Fibroblast of lung (primary cell): ENCODE measurements around the gene ZACN. TPM values are rescaled to one million over a fixed set of nuclear protein-coding genes. Genes with fewer than 3 reads are reported as not detected.

Experiments
- DNase-seq, 2 donors: peaks; one replicate each; pipeline versions ENCODE4 v3.0.0 to v3.0.0-alpha.2; 2010; ENCODE audit warnings: low read depth in 2 of 2
- H2AFZ ChIP-seq: 2 replicates; pipeline ENCODE4 v1.5.1; 2012; ENCODE audit warnings: low read length, control low read depth, inconsistent platforms
- H3K27ac ChIP-seq: 2 replicates; pipeline ENCODE4 v1.5.1; 2011; ENCODE audit warnings: low read length, control low read depth; ENCODE audit not compliant: insufficient read depth
- H3K27me3 ChIP-seq: 2 replicates; pipeline ENCODE4 v1.5.1; 2011; ENCODE audit warnings: mild to moderate bottlenecking, low read length; ENCODE audit not compliant: control insufficient read depth, insufficient read depth
- H3K36me3 ChIP-seq: 2 replicates; pipeline ENCODE4 v1.5.1; 2011; ENCODE audit warnings: low read length; ENCODE audit not compliant: control insufficient read depth, insufficient read depth
- H3K4me1 ChIP-seq: 2 replicates; pipeline ENCODE4 v1.5.1; 2011; ENCODE audit warnings: low read length; ENCODE audit not compliant: control insufficient read depth, insufficient read depth; ENCODE audit errors: extremely low read depth
- H3K4me2 ChIP-seq: 2 replicates; pipeline ENCODE4 v1.5.1; 2011; ENCODE audit warnings: low read length, control low read depth; ENCODE audit not compliant: insufficient read depth; ENCODE audit errors: extremely low read depth
- H3K4me3 ChIP-seq, 4 experiments: fragments of 200-600 bp in 1 of 4; sonication (generic) in 1 of 4; replicated peaks in 1 of 4; 2 replicates each; pipeline ENCODE4 v1.5.1; 2011 to 2016; ENCODE audit warnings: low read length in 4 of 4, low read depth in 3 of 4, mild to moderate bottlenecking in 3 of 4, control low read depth in 2 of 4, inconsistent platforms in 1 of 4, mixed read lengths in 1 of 4; ENCODE audit not compliant: insufficient read depth in 1 of 4; ENCODE audit errors: control extremely low read depth in 1 of 4
- H3K79me2 ChIP-seq: 2 replicates; pipeline ENCODE4 v1.5.1; 2012; ENCODE audit warnings: mild to moderate bottlenecking, low read length, inconsistent platforms; ENCODE audit not compliant: control insufficient read depth, insufficient read depth
- H3K9ac ChIP-seq: 2 replicates; pipeline ENCODE4 v1.5.1; 2011; ENCODE audit warnings: mild to moderate bottlenecking, low read length, control low read depth; ENCODE audit not compliant: insufficient read depth
- H3K9me3 ChIP-seq: 2 replicates; pipeline ENCODE4 v1.5.1; 2012; ENCODE audit warnings: low read depth, low read length; ENCODE audit not compliant: control insufficient read depth, insufficient read depth
- H4K20me1 ChIP-seq: 2 replicates; pipeline ENCODE4 v1.5.1; 2011; ENCODE audit warnings: low read length; ENCODE audit not compliant: control insufficient read depth, insufficient read depth; ENCODE audit errors: extremely low read depth
- CTCF ChIP-seq, 2 donors: IDR thresholded peaks in 1 of 2; conservative IDR thresholded peaks in 1 of 2; 1 replicate in 1 of 2; 2 replicates in 1 of 2; pipeline ENCODE4 v1.5.1; 2011 to 2012; ENCODE audit warnings: low read length in 2 of 2, control low read depth in 1 of 2, inconsistent platforms in 1 of 2, low read depth in 1 of 2, mild to moderate bottlenecking in 1 of 2
- EZH2 ChIP-seq: IDR thresholded peaks from 2 replicates; pipeline ENCODE4 v1.5.1; 2012; ENCODE audit warnings: low read length, control low read depth, mild to moderate bottlenecking; ENCODE audit errors: missing control alignments
- polyA plus RNA-seq, 2 donors: library from polyadenylated mRNA; depleted of rRNA in 1 of 2; stranded (reverse) in 1 of 2; unstranded in 1 of 2; fragments of >200 nt; gene quantifications; 2 replicates each; pipeline ENCODE4 v1.2.1, GENCODE V29; 2011 to 2012; ENCODE audit warnings: missing spikeins in 1 of 2
- total RNA-seq: library from RNA; depleted of rRNA; stranded (reverse); fragments of >200 nt; gene quantifications from 2 replicates; pipeline ENCODE4 v1.2.1, GENCODE V29; 2014

Gene ZACN
- total and polyA plus RNA-seq, 2 donors (not counting 1 experiment from before 2014, with no cell fraction given): not detected

GRCh38 chr17:76088868-76089576, 10.0 kb downstream of the ZACN start:
- H3K4me1 ChIP-seq: no peaks in the 10 kb centered on the region
- no peak for TF ChIP-seq EZH2
- no peak for TF ChIP-seq CTCF (conservative IDR thresholded peaks at IDR 0.05 in 1 of 2, IDR thresholded peaks at IDR 0.05 in 1 of 2; ENCODE audit: low read depth in 1 of 2, low read length in 2 of 2)
- H3K9me3 ChIP-seq: no peaks in the 10 kb centered on the region
- no peak overlapping the region for H2AFZ ChIP-seq
- DNase-seq: no peak
- no peaks in the 10 kb centered on the region for H3K79me2 ChIP-seq
- H3K4me2 ChIP-seq: no peak overlapping the region
- H3K9ac ChIP-seq: no peak overlapping the region
- no peak overlapping the region for H3K27ac ChIP-seq
- H3K4me3 ChIP-seq: no peak overlapping the region
- H3K36me3 ChIP-seq: peaks cover 37% of the 10 kb centered on the region
- H4K20me1 ChIP-seq: no peaks in the 10 kb centered on the region
- no peaks in the 10 kb centered on the region for H3K27me3 ChIP-seq

GRCh38 chr17:76089680-76090516, 10.9 kb downstream of the ZACN start:
- Histone ChIP-seq H2AFZ (no peak overlapping the region), H3K36me3 (peaks cover 40% of the 10 kb centered on the region), H3K4me3 (no peak overlapping the region), H3K9ac (no peak overlapping the region), H3K9me3 (no peaks in the 10 kb centered on the region), H3K4me1 (no peaks in the 10 kb centered on the region), H3K4me2 (no peak overlapping the region), H3K27ac (no peak overlapping the region), H4K20me1 (no peaks in the 10 kb centered on the region), H3K27me3 (no peaks in the 10 kb centered on the region), H3K79me2 (no peaks in the 10 kb centered on the region)
- no peak for DNase-seq
- TF ChIP-seq CTCF (conservative IDR thresholded peaks at IDR 0.05 in 1 of 2, IDR thresholded peaks at IDR 0.05 in 1 of 2; ENCODE audit: low read depth in 1 of 2, low read length in 2 of 2) (no peak), EZH2 (no peak)

GRCh38 chr17:76090517-76091129, 11.6 kb downstream of the ZACN start:
- Histone ChIP-seq H3K27me3 (no peaks in the 10 kb centered on the region), H3K36me3 (peaks cover 35% of the 10 kb centered on the region), H3K4me3 (no peak overlapping the region), H3K9ac (no peak overlapping the region), H3K79me2 (no peaks in the 10 kb centered on the region), H4K20me1 (no peaks in the 10 kb centered on the region), H3K4me2 (no peak overlapping the region), H3K9me3 (no peaks in the 10 kb centered on the region), H3K4me1 (peaks cover under 1% of the 10 kb centered on the region), H2AFZ (no peak overlapping the region), H3K27ac (no peak overlapping the region)
- no peak for TF ChIP-seq EZH2
- TF ChIP-seq CTCF (conservative IDR thresholded peaks at IDR 0.05 in 1 of 2, IDR thresholded peaks at IDR 0.05 in 1 of 2; ENCODE audit: low read depth in 1 of 2, low read length in 2 of 2): no peak
- DNase-seq: no peak
